ENCODE measurements around the gene VAMP7.
"Not testable (repeated sequence)": the region's sequence is repeated elsewhere in the genome, so short reads cannot be mapped to it uniquely, and the experiment has no call there.

Gene VAMP7, protein sequence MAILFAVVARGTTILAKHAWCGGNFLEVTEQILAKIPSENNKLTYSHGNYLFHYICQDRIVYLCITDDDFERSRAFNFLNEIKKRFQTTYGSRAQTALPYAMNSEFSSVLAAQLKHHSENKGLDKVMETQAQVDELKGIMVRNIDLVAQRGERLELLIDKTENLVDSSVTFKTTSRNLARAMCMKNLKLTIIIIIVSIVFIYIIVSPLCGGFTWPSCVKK

DNA sequence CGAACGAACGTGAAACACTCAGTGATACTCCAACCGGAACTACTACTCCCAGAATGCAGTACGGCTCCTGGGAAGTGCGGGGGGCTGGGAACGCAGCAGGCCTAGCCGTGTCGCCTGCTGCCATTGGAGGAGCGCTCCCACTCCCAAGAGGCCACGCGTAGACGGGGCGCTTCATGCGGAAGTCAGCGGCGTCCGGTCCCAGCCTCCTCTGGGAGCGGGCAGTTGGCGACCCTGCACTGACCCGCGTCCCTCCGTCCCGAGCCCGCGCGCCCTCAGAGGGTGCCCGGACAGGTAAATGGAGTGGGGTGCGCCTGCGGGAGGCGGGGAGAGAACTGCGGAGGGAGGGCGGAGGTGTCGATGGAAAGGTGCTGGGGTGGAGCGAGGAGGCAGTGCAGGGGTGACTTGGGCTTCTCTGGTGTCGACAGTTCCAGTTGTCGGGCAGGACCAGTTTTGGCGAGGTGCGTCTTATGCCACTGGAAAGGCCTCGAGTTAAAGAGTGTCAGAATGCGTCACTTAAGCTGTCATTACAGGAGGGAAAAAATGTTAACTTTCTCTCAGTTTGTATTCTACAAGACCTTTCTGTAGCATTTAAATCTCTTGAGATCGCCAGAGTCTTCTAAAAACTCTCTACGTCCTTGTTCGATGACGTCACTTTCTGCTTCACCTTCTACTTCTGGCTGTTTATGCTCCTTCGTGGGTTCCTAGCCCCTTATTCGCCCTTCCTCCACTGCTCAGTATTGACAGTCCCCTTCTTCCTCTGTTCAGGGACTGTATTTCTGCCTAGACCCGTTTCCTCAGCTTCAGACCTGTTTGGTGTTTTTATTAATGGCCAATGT, at the start of gene VAMP7:
TSS of gene VAMP7 (plus strand) at position 188 of the 836 bp plus-strand sequence. CDS start 8,122 bp downstream, outside the sequence.
- peak; percentile 77 for DNase-seq

DNA sequence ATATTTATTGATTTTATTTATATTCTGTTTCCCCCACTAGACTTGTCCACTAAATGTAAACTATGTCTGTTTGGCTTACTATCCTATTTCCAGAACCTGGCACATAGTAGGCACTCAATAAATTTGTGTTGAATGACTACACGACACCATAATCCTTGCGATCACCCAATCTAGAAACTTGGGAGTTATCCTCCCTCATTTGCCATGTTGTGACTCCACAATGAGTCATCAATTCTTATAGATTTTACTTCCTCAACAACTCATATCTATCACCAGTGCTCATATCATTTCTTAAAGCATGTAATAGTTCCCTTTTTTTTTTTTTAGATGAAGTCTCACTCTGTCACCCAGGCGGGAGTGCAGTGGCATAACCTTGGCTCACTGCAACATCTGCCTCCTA, 39.9 kb upstream of the VAMP7 start:
- no peak for DNase-seq

DNA sequence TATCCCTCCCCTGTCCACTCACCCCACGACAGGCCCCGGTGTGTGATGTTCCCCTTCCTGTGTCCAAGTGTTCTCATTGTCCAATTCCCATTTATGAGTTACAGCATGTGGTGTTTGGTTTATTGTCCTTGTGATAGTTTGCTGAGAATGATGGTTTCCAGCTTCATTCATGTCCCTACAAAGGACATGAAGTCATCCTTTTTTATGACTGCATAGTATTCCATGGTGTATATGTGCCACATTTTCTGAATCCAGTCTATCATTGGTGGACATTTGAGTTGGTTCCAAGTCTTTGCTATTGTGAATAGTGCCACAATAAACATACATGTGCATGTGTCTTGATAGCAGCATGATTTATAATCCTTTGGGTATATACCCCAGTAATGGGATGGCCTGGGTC, 29.4 kb upstream of the VAMP7 start:
- not testable (repeated sequence) for DNase-seq

DNA sequence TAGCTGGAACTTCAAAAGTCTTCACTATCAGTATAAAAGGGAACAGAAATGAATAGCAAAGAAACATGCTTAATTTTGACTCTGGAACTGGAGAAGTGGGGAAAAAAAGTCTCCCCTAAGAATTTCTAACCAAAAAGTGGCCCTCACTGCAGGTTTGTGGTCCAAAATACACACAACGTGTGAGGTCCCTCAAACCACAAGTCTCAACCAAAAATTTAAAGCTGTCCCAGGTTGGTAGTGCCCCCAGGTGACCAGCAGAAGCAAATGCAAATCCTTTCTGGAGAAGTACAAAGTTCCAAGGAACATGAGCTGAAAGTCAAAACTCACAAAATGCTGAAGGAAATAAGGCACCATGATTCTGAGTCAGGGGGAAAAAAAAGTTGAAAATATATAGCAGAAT, 23.6 kb upstream of the VAMP7 start:
- no peak for DNase-seq

DNA sequence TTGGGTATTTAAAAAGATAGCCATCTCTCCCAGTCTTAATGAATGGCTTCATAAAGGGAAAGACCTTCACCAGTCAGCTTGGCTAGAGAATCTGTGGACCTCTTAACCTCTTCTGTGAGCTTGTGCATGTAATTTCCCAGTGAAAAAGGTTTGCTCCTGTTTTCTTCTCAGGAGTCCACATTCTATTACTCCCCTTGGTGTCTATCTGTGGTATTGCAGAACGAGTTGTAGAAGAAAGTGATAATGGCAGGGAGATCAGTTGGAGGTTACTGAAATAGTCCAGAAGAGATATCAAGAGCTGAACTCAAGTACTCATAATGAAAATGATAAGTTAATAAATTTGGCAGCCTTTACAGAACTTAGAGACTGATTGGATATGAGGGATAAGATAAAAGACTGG, 16.5 kb upstream of the VAMP7 start:
- no peak for DNase-seq

DNA sequence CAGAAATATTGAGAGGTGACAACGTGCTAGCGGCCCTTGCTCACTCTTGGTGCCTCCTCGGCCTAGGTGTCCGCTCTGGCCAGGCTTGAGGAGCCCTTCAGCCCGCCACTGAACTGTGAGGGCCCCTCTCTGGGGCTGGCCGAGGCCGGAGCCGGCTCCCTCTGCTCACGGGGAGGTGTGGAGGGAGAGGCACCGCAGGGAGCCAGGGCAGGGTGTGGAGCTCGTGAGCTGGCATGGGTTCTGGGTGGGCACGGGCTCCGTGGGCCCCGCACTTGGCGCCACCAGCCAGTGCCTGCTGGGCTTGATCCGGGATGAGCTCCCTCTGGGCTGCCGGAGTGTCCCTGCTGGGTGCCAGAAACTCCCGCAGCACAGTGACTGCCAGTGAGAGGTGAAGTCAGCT, 16.0 kb upstream of the VAMP7 start:
- no peak for DNase-seq

DNA sequence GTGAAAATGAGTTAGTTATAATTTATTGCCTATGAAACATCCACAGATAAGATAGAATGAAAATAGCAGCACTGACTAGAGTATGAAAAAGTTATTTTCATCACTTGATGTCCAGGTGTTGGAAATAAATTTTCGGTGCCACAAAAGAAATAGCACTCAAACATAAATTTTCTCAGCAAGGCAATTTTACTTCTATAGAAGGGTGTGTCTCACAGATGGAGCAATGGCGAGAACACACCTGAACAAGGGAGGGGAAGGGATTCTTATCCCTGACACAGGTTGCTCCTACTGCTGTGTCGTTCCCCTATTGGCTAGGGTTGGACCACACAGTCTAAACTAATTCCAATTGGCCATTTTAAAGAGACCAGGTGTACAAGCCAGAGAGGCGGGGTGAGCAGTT, 13.3 kb upstream of the VAMP7 start:
- no peak for DNase-seq

DNA sequence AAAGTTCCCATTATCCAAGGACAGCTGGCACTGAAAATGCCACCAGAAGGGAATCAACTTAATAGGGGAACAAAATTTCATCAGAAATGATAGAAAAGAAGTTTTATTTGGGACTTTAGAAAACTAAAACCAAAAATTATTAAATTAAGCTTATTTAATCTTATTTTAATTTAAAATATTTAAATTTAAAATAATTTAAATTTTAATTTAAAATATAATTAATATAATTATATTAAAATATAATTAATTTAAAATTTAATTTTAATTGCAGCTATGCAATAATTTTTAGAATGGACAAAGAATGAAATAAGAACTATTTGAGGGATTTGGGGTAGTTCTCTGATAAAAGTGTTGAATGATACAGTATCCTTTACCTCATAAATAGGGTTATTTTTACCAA, 10.2 kb upstream of the VAMP7 start:
- no peak for DNase-seq

DNA sequence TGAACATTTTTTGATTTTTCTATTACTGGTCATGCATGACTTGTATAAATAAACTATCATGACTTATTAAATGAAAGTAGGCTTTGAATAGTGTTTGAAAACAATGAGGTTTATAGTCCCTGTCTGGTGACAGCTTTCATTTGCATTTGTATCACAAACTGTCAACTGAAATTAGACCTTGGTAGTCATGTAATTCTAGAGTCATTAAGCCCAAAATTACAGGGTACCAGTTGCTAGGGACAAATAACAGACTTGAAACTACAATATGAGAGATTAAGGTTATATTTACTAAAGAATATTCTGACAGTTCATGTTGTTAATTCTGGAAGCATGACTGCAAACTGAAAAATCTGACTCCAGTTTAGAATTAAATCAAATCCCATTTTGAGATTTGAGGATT, 9.2 kb upstream of the VAMP7 start:
- DNase-seq, result no peak

DNA sequence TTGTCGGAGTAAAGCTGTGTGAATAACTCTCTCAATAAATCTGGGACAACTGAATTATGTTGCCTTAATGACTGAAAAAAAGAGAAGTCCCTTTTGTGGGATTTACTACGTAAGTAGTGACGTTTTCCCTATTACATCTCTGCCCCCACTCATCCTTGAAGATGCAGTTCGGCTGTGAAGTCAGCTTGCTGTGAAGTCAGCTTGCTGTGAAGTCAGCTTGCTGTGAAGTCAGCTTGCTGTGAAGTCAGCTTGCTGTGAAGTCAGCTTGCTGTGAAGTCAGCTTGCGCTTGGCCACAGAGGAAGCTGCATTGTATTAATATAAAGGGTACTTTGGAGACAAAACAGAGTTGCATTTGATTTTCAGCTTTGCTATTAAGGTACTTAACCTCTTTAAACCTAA, 8.0 kb upstream of the VAMP7 start:
- DNase-seq, result no peak

DNA sequence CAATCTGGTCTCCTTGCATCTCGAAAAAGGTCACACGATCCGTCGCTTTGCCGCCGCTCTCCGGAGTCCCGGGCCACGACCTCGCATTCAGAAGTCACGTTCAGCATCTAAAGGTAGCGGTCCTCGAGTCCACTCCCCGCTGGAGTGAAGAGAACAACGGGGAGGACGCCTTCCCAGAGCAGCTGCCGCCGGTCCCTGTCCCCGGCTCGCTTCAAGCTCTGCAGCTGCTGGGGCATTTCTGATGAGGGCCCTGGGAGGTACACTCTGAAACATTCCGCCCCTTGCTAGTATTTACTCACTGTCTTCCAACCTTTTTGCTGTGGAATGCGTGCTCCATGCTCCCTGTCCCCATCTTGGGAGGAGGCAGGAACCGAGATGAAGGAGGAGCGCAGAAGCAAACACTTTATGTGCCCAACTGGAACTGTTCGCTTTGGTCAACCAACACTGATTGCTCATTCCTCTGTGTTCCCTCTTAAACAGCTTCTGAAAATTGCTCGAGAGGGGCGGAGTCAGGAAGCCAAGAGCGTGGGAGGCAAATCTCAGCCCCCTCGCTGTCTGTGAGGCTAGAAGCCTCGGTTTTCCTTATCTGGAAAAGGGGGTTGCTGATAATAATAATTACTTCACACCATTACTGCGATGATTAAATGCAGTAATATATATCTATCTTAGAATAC, 6.4 kb upstream of the VAMP7 start:
- DNase-seq, result no peak

DNA sequence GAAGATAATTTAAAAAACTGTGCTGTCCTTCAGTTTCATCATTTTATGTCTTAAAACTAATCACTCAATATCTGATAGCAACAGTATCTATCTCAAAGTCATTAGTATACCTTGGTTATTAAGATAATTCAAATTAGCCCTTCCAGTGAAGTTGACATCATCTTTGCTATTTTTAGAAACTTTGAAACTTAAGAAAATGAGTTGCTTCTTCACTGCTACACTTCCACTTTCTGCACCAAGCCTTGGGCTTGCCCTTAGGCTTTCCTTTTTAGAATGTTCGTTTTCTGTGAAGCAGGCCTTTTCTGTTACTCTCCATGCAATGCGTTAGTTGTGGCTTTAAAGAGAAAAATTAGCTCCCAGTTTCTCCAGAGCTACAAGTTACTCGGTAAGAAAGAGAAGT, 4.4 kb upstream of the VAMP7 start:
- DNase-seq, result no peak

DNA sequence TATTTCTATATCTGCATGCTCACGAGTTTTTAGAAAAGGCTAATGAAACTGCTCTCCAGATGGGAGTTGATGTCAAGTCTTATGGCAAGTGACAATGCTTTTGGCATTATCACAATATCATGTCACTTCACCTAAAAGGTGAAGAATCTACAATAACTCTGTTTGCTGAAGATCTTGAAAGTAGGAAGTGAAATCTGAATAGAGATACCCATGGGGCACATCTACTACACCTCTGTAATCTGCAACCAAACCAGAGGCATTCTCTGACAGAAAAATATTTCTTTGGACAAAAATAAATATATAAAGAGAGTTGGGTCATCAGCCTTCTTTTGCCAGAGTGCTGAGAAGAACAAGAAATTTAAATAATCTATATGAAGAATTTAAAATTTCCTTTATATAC, 3.9 kb upstream of the VAMP7 start:
- DNase-seq, result no peak

DNA sequence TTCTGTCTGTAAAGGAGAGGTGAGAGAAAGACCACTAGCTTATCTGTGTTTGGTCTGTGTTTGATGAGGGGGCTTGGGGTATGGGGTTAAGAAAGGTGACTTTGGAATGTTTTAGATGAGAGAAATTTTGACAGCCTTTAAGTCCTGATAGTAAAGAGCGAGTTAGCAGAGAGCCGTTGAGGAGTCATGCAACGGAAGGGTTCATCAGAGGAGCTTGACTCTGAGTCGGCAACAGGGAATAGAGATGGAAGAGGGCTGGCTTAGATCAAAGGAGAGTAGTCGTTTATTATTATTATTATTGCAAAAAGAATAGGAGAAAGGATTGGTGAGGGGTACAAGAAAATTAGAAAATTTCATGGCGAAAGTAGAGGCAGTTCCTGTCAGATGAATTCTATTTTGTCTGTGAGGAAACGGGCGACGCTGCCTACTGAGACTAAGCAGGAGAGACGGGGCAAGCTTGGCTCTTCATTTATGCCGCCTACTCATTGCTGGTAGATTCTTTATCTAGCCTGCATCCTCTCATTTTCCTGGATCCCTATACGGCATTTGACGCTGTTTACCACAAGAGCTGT, 473 bp upstream of the VAMP7 start:
- DNase-seq, result no peak

DNA sequence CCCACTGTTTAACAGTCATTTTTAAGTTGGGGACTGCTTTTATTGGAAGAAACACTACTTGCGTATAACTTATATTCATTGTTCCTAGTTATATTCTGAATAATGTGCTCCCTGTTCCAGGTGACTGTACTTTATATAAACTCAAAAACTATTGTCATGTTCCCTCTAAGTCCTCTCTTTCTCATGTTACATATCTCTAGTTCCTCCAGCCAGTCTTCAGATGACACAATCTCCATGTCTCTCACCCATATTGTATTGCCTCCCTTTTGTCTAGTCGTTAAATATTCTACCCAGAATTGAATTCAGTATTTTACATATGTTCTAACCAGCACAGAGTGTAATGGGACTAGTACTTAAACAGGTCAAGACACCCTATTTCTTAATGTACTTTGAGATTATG, 5.3 kb downstream of the VAMP7 start:
- no peak for DNase-seq

DNA sequence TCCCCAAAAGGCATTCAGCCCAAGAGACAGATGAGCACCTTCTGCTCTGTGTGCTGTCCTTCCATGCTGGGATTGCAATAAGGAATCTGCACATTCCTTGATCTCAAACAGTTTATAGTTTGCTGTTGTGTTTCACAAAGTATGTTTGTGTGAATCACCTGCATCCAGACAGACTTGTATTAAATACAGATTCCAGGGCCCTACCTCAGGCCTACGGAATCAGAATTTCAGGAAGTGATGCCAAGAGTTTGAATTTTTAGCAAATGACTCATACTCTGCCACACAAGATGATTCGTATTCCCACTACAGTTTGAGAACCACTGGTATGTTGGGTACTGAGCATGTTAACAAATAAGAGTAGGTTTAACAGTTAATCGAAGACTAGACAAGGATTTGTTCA, 7.0 kb downstream of the VAMP7 start:
- no peak for DNase-seq

DNA sequence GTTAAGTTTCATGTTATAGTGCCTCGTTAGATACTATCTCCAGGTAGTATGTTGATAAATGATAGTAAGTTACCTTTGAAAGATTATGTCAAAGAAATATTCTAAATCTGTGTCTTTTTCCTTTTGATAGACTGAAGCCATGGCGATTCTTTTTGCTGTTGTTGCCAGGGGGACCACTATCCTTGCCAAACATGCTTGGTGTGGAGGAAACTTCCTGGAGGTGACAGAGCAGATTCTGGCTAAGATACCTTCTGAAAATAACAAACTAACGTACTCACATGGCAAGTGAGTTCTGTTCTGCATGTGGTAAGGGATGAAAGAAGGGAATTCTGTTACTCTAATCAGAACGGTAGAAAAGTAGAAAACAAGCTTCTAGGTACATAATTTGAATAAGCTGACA, 8.2 kb downstream of the VAMP7 start:
- DNase-seq, result no peak

DNA sequence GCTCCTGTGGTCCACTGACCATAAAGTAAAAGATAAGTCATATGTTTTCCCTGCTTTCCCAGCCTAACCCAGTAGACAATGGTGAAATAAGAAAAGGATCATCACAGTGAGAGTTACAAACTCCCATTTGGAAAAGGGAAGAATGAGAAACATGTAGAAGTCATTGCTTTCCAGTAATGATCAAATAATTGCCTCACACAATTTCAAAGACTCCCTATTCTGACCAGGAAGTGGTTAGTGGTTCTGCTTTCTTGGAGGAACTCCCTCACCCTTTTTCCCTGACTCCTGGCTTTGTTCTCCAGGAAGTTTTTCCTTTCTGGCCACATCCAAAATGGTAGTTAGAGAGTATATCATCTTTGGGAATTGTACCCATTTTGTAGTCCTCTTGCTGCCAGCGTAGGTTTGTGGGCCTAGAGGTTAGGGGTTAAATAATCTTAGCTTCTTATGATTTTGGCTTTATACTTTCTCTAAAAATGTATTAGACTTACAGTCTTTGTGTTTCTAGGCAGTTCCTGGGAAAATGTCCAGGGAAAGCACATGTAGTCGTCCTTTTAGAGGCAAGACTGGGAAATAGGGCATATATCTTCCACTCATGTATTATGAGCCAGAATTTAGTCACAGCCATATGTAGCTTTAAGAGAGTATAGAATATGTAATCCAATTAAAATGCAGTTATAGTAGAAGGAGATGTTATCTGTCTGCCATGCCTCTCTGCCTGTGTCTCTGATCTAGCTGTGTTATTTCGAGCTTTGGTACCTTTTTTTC, 10.5 kb downstream of the VAMP7 start:
- no peak for DNase-seq

DNA sequence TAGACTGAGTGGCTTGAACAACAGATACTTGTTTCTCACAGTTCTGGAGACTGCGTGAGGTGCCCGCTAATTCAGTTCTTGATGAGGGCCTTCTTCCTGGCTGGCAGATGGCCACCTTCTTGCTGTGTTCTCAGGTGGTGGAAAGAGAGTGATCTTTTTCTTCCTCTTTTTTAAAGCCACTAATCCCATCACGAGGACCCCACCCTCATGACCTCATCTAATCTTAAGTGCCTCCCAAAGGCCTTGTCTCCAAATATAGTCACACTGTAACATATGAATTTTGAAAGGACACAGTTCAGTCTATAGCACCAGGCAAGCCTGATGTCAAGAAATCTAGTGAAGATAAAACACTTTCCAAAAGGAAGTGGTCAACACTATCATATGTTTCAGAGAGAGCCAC, 12.4 kb downstream of the VAMP7 start:
- no peak for DNase-seq

DNA sequence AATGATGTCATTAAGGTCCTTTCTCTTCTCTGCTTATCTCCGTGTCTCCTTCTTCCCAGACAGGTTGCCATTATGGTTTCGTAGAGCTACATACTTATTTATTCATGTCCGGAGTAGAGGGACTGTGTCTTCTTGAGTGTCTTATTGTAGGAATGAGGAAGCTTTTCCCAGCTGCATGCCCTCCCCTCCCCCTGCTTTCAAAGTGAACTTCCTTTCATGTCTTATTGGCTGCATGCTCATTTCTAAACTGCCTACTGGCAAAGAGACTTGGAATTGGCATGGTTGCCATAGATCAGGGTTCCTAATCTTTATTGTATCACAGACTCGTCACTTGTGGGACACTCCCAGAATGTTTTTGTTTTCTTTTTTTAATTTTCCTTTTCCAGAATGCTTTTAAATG, 15.4 kb downstream of the VAMP7 start:
- DNase-seq, result no peak

DNA sequence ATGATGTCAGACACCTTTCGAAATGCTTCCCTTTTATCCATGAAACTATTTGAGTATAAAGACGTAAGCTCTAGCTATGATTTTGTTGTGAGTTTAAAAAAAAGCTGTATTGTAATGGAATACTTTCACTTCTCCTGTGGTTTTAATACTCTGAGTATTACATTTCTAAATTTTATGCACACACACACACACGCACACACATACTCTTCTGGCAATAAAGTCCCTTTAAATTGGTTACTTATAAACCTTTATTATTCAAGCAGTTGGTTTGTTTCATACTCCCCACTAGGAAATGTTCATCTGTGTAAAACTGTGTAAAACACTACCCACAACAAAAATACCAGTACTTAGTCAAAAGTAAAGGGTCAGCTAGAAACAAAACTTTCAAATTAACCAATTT, 18.2 kb downstream of the VAMP7 start:
- DNase-seq, result no peak

DNA sequence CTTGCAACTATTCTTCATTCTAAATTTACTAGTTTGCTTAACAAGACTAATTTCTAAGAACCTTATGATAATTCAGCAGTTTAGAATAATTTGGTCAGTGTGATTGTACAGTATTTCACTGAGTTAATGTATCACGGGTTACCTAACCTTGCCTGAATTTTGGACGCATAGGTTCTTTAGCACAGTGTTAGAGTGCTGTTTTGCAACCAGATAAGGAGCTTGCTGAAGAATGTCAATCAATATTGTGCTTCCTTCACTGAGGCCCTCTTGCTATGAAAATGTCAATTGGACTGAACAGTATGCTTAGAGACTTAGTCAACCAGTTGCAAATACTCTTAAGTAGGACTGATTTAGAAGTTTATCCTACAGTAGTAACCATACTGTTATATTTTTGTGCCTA, 19.6 kb downstream of the VAMP7 start:
- no peak for DNase-seq

DNA sequence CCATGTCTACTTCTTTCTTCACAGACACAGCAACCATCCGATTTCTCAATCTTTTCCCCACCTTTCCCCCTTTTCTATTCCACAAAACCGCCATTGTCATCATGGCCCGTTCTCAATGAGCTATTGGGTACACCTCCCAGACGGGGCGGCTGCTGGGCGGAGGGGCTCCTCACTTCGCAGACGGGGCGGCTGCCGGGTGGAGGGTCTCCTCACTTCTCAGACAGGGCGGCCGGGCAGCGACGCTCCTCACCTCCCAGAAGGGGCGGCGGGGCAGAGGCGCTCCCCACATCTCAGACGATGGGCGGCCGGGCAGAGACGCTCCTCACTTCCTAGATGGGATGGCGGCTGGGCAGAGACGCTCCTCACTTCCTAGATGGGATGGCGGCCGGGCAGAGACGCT, 26.5 kb downstream of the VAMP7 start:
- not testable (repeated sequence) for DNase-seq
